IPS-15b (cell line): ENCODE results near the gene GNG13.
A peak's percentile ranks its signal among the peaks of the same experiment; 100 is the strongest.

Experiments used
- H3K27me3 ChIP-seq: one replicate; pipeline ENCODE4 v1.6.1; 2013; ENCODE audit warnings: low read length; ENCODE audit not compliant: control insufficient read depth, insufficient read depth
- H3K36me3 ChIP-seq: one replicate; pipeline ENCODE4 v1.6.1; 2013; ENCODE audit warnings: low read length; ENCODE audit not compliant: control insufficient read depth, insufficient read depth
- H3K4me1 ChIP-seq: one replicate; pipeline ENCODE4 v1.6.1; 2013; ENCODE audit warnings: mild to moderate bottlenecking, low read length; ENCODE audit not compliant: control insufficient read depth, insufficient read depth
- H3K4me3 ChIP-seq: one replicate; pipeline ENCODE4 v1.5.1; 2013; ENCODE audit warnings: low read depth, low read length
- H3K9ac ChIP-seq: one replicate; pipeline ENCODE4 v1.6.1; 2013; ENCODE audit warnings: low read depth, mild to moderate bottlenecking, low read length
- H3K9me3 ChIP-seq: one replicate; pipeline ENCODE4 v1.6.1; 2013; ENCODE audit warnings: mild to moderate bottlenecking, low read length; ENCODE audit not compliant: control insufficient read depth, insufficient read depth

Gene GNG13

DNA sequence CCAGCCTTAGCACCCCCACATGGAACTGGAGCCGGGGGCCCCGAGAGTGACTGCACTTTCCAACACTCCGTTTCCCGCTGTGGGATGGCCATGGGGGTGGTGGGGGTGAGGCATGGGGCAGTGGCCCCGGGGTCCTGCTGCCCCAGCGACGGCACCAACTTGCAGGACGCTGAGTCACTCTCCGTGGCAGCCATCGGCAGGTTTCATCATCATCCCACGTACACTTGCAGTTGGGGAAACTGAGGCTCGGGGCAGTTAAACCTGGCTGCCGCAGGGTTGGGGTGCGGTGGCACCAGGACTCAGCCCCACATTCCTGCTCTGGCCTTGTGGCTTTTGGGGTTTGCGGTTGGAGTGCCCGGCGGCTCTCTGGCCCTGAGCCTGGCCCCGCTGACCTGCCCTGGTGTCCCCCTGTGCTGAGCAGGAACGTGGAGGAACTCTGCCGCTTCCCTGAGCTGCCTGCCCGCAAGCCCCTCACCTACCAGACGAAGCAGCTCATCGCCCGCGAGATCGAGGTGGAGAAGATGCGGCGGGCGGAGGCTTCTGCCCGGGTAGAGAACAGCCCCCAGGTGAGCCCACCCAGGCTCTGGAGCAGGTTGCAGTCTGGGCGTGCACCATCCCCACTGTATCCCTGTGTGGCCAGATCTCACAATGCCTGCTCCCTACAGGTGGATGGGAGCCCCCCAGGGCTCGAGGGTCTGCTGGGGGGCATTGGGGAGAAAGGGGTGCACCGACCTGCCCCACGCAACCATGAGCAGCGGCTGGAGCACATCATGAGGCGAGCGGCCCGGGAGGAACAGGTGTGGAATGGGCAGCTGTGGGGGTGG, 4.0 kb downstream of the GNG13 start:
- H3K9ac ChIP-seq = no peak overlapping the region
- H3K36me3 ChIP-seq = peaks cover 54% of the 10 kb centered on the region
- H3K4me1 ChIP-seq = no peaks in the 10 kb centered on the region

DNA sequence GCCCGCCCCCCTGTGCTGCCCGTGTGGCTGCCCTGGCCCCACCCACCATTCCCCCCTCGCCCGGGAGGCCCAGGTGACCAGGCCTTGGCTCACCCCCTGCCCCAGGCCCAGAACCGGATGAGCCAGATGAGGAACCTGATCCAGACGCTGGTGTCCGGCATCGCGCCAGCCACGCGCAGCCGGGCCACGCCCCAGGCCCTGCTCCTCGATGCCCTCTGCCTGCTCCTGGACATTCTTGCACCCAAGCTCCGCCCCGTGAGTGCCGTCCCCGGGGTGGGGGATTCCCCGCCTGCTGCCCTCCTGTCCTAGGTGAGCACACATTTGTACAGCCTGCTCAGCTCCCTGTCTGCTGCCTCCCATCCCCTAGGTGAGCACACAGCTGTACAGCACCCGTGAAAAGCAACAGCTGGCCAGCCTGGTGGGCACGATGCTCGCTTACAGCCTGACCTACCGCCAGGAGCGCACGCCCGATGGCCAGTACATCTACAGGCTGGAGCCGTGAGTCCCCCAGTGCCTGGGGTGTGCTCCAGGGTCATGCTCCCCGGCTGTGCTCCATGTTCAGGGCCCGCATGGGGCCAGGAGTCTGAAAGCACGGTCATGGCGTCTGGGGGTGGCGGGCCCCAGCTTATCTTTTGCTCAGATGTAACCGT, 4.8 kb downstream of the GNG13 start:
- H3K4me3 ChIP-seq = no peak overlapping the region
- H3K4me1 ChIP-seq = no peaks in the 10 kb centered on the region
- H3K9ac ChIP-seq = no peak overlapping the region
- no peaks in the 10 kb centered on the region for H3K27me3 ChIP-seq
- H3K9me3 ChIP-seq = no peaks in the 10 kb centered on the region
- H3K36me3 ChIP-seq = peaks cover 61% of the 10 kb centered on the region

More for the DNA sequence above, 4.0 kb downstream of the GNG13 start:
- Histone ChIP-seq H3K4me3 (no peak overlapping the region), H3K27me3 (peaks cover 2% of the 10 kb centered on the region), H3K9me3 (no peaks in the 10 kb centered on the region)

DNA sequence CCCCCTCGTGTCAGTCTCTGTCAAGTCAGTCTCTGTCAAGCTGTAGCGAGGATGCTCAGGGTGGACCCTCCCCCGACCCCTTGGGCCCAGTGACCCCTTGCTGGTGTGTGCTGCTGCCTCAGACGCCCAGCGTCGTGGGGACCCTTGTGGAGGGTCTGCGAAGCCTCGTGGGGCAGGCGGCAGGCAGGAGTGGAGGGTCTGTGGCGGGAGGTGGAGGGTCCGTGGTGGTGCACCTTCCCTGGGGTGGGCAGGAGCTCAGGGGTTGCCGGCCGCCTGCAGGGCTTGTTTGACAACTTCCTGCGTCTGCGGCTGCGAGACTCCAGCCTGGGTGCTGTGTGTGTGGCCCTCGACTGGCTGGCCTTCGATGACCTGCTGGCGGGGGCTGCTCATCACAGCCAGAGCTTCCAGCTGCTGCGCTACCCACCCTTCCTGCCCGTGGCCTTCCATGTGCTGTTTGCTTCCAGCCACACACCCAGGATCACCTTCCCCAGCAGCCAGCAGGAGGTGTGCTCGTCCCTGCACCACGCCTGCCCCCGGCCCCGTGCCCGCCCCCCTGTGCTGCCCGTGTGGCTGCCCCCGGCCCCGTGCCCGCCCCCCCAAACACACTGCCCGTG, 5.6 kb downstream of the GNG13 start:
- Histone ChIP-seq H3K36me3 (peaks cover 69% of the 10 kb centered on the region), H3K4me1 (no peaks in the 10 kb centered on the region), H3K9me3 (no peaks in the 10 kb centered on the region), H3K27me3 (no peaks in the 10 kb centered on the region), H3K9ac (no peak overlapping the region), H3K4me3 (no peak overlapping the region)

DNA sequence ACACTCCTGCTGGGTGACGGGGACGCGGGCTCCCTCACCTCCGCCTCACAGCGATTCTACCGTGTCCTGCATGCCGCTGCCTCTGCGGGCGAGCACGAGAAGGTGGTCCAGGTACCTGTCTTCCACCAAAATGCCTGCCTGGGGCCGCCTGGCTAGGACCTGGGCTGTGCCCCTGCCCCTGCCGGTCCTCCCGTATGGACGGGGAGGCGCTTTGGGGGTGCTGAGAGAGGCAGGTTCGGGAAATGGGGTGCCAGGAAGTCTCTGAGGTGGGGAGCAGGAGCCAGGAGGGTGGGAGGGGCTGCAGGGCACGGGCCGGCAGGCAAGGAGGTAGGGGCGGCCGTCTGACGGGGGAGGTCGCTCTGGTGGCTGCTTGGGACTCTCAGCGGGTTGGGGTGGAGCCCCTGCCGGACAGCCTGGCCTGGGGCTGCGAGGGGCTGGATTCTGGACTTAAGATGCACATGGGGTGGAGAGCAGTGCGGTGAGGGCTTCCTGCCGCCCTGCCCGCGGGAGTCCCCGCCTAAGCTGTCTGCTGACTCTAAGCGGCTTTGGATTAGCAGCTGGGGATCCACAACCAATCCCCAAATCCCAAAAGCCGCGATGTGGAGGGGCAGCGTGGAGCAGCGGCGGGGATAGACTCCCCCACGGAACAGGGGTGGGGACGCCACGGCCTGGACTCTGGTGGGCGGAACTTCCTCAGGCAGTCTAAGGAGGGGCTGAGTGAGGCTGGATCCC, 6.3 kb downstream of the GNG13 start:
- Histone ChIP-seq H3K9me3 (no peaks in the 10 kb centered on the region), H3K36me3 (peaks cover 73% of the 10 kb centered on the region), H3K4me1 (no peaks in the 10 kb centered on the region), H3K27me3 (no peaks in the 10 kb centered on the region), H3K9ac (no peak overlapping the region), H3K4me3 (no peak overlapping the region)

DNA sequence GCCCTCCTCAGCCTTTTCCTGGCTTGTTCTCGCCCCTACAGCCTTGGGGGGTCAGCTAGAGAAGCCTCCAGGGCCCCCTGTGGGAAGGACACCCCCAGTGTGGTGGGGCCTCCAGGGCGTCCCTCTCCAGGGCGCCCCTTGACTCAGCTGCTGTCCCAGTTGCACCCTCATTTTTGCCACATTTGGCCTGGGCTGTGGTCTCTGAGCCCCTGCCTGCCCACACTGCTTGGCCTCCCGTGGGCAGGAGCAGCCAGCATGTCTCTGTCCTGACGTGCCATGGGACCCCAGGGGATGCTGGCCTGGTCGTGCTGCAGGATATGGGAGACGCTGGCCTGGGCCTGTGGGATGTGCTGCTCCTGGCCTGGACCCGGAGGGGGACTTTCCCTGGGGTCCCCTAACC, 7.1 kb downstream of the GNG13 start:
- Histone ChIP-seq H3K4me1 (no peaks in the 10 kb centered on the region), H3K36me3 (peaks cover 73% of the 10 kb centered on the region), H3K9me3 (no peaks in the 10 kb centered on the region), H3K9ac (no peak overlapping the region), H3K27me3 (no peaks in the 10 kb centered on the region), H3K4me3 (no peak overlapping the region)

DNA sequence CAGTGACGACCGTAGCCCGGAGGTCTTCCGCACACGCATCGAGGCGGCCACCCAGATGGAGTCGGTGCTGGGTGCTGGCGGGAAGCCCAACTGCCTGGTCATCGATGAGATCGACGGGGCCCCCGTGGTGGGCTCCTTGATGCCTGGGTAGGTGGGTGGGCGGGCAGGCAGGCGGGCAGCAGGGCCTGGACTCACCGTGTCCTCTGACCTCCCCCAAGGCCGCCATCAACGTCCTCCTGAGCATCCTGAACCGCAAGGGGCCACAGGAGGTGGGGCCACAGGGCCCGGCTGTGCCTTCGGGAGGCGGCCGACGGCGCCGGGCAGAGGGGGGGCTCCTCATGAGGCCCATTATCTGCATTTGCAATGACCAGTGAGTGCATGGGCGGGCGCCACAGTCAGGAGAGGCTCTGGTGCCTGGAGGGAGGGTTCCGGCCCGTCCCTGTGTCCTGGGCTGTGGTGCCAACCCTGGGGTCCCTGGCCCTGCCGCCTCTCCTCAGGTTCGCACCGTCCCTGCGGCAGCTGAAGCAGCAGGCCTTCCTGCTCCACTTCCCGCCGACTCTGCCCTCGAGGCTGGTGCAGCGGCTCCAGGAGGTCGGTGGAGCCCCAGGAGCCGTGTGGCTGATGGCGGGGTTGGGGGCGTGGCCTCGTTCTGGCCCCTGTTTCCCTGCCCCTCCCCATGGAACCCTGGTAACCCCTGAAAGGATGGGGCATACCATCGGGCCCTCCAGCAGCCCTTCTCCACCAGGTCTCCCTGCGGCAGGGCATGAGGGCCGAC, 8.1 kb downstream of the GNG13 start:
- Histone ChIP-seq H3K4me1 (no peaks in the 10 kb centered on the region), H3K36me3 (peaks cover 66% of the 10 kb centered on the region), H3K27me3 (no peaks in the 10 kb centered on the region), H3K9me3 (no peaks in the 10 kb centered on the region), H3K9ac (no peak overlapping the region), H3K4me3 (no peak overlapping the region)

DNA sequence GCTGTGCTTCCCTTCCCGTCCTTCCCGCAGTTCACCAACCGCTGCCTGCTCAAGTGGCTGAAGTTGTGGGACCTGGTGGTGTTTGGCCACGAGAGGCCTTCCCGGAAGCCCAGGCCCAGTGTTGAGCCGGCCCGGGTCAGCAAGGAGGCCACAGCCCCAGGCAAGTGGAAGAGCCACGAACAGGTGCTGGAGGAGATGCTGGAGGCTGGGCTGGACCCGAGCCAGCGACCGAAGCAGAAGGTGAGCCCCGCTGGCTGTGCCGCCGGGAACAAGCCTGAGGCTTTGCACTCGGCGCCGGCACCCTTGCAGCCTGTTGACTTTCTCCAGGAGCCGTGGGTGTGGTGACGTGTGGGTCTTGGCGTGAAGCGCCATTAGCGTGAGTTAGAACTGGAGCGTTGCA, 9.4 kb downstream of the GNG13 start:
- Histone ChIP-seq H3K36me3 (peaks cover 64% of the 10 kb centered on the region), H3K9ac (no peak overlapping the region), H3K9me3 (no peaks in the 10 kb centered on the region), H3K27me3 (no peaks in the 10 kb centered on the region), H3K4me3 (no peak overlapping the region), H3K4me1 (no peaks in the 10 kb centered on the region)

DNA sequence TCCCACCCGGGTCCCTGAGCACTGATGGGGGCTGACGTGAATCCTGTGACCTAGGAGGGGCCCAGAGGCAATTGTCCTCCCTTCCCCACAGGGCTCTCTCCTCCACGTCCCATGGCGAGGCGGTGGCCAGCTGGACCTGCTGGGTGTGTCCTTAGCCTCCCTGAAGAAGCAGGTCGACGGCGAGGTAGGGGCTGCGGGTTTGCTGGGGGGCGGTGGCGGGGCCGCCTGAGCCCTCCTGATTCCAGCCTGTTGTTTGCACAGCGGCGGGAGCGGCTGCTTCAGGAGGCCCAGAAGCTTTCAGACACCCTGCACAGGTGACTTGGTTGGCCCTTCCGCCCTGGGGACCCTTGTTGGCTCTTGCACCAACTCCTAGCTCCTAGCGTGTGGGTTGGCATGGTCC, 10.4 kb downstream of the GNG13 start:
- Histone ChIP-seq H3K4me1 (no peaks in the 10 kb centered on the region), H3K27me3 (no peaks in the 10 kb centered on the region), H3K4me3 (no peak overlapping the region), H3K36me3 (peaks cover 62% of the 10 kb centered on the region), H3K9ac (no peak overlapping the region), H3K9me3 (no peaks in the 10 kb centered on the region)

DNA sequence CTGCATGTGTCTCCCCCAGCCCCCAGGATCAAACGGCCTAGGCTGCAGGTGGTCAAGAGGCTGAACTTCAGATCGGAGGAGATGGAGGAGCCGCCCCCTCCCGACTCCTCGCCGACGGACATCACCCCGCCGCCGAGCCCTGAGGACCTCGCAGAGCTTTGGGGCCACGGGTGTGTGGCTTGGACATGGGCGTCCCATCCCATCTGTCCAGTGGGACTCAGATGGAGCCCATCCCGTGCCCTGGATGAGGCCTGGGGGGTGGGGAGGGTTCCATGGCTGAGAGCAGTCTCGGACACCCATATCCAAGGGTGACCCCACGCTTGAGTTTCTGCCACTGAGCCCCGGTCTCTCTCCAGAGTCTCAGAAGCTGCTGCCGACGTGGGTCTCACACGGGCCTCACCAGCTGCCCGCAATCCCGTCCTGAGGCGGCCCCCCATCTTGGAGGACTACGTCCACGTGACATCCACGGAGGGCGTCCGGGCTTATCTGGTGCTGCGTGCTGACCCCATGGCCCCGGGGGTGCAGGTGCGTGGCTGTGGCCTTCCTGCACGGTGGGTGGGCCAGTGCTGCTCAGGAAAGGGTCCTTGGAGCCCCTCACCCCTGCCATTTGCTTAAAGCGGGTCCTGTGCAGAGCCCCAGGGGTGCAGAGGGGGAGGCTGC, 11.2 kb downstream of the GNG13 start:
- Histone ChIP-seq H3K9ac (peak overlapping the region; percentile 73), H3K9me3 (no peaks in the 10 kb centered on the region), H3K27me3 (no peaks in the 10 kb centered on the region), H3K36me3 (peaks cover 57% of the 10 kb centered on the region), H3K4me3 (peak overlapping the region; percentile 81), H3K4me1 (no peaks in the 10 kb centered on the region)

DNA sequence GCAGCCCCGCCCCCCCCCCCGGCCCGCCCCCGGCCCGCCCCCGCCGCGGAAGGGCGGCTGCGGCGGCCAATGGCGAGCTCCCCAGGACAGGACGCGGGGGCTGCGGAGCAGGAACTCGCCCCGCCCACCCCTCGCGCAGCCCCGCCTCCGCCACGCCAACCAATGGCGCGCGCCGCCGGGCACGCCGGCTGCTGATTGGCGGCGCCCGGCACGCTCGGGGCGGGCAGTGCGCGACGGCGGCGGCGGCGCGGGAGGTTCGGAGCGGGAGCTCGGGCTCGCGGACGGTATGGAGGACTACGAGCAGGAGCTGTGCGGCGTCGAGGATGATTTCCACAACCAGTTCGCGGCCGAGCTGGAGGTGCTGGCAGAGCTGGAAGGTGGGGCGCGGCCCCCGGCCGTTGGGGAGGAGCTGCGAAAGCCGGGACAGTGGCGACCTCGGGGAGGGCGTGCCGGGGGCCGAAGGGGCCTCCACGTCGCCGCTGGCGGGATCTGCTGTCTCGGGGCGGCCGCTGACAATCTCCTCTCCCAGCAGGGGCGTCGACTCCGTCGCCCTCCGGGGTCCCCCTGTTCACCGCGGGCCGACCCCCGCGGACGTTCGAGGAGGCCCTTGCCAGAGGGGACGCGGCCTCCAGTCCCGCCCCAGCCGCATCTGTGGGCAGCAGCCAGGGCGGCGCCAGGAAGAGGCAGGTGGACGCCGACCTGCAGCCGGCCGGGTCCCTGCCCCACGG, 12.0 kb downstream of the GNG13 start, which contains the start of gene CHTF18:
CHTF18 (plus strand) TSS at position 222 of the 728 bp plus-strand sequence; CDS start at position 287, 65 bp downstream.
- H3K27me3 ChIP-seq = no peaks in the 10 kb centered on the region
- H3K9me3 ChIP-seq = no peaks in the 10 kb centered on the region
- H3K36me3 ChIP-seq = peaks cover 50% of the 10 kb centered on the region
- no peaks in the 10 kb centered on the region for H3K4me1 ChIP-seq
- H3K9ac ChIP-seq = peak within 1 kb of the TSS; percentile 76
- peak within 1 kb of the TSS; percentile 85 for H3K4me3 ChIP-seq
